Fibroblast of upper back skin (primary cell): ENCODE data around the gene LCAT.

Source experiments
- DNase-seq: peaks from one replicate; pipeline ENCODE4 v3.0.0-alpha.2; 2013

The LCAT gene

GRCh38 chr16:67909056-67909742 lies 34.7 kb downstream of the LCAT start:
- no peak for DNase-seq

- DNase-seq = no peak
Measured at GRCh38 chr16:67907397-67908180, 36.3 kb downstream of the LCAT start.

GRCh38 chr16:67902831-67903230 lies 41.1 kb downstream of the LCAT start:
- no peak for DNase-seq

- no peak for DNase-seq
Measured at GRCh38 chr16:67901734-67902133, 42.2 kb downstream of the LCAT start.

- DNase-seq = no peak
Measured at GRCh38 chr16:67897231-67897630, 46.7 kb downstream of the LCAT start.

GRCh38 chr16:67893743-67894399 lies 50.0 kb downstream of the LCAT start:
- no peak for DNase-seq

DNA sequence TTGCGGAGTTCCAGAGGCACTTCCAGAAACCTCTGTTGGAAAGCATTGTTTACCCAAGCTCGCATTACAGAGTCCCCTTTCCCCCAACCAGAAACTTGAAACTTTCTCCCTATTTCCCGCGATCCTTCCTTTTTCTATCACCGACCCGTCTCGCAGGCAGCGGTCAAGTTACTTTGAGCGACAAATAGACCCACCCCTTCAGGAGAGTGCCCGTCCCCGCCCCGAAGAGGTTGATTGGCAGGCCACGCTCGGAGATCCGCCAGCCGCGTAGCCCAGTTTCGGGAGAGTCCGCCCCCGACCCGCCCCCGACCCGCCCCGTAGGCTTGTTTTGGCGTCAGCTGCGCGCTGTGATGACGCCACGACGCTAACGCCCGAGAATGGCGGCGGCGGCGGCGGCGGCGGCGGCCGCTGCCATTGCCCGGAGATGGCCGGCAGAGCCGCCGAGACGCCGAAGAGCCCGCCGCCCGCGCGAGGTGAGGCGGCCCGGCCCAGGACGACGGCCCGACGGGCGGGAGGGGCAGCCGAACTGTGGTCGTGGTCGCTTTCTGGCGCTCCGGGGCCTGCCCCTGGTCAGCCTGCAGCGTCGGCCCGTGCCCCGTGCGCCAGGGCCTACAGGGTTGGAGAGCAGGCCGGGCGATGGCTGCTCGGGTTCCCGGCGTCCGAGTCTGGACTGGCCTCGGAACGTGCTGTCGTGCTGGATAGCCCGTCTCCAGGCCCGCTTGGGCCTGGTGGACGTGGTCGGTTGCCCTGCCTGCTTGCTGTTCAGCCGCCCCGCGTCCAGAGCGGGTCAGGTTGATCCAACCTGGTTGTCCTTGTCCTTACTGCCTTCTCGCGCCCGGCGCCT lies 50.8 kb downstream of the LCAT start, which contains the start of gene PSKH1:
TSS of gene PSKH1 (plus strand) at position 356 of the 844 bp plus-strand sequence. CDS start 15,496 bp downstream, outside the sequence.
- peak; percentile 95 for DNase-seq

GRCh38 chr16:67892375-67892774 lies 51.5 kb downstream of the LCAT start:
- no peak for DNase-seq
